ENCODE data around the gene PATE1.
"Not testable (repeated sequence)": the region's sequence is repeated elsewhere in the genome, so short reads cannot be mapped to it uniquely, and the experiment has no call there.

Gene PATE1, protein sequence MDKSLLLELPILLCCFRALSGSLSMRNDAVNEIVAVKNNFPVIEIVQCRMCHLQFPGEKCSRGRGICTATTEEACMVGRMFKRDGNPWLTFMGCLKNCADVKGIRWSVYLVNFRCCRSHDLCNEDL

DNA sequence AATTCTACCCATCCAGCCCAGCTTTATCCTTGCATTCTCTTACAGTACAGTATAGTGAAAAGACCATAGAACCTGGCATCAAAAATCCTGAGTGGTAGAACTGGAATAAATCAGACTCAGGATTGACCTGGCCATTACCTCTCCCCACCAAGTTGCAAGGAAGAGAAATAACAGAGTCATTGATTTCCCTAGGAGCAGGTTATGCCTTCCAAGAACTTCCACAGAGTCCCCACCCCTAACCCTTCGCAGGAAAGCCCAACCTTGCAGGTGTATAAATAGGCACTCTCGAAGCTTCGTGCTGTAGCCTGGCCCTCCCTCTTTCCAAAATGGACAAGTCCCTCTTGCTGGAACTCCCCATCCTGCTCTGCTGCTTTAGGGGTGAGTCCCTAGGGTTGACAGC is at the start of gene PATE1:
Gene PATE1, plus strand, starts transcription at position 301 of the 400 bp plus-strand sequence. Its CDS starts 26 bp downstream, at position 327.
- Histone ChIP-seq H3K4me3 (ENCODE audit: low read depth in 1 of 2, low read length in 2 of 2) (no peak within 1 kb of the TSS), H3K4me1 (ENCODE audit: control insufficient read depth in 1 of 2, insufficient read depth in 2 of 2, low read length in 2 of 2) (no peaks in the 10 kb centered on the region), H3K9me3 (ENCODE audit: control insufficient read depth in 1 of 2, low read length in 2 of 2) (no peaks in the 10 kb centered on the region), H3K36me3 (ENCODE audit: control insufficient read depth in 1 of 2, insufficient read depth in 2 of 2, low read length in 2 of 2) (no peaks in the 10 kb centered on the region), H3K27me3 (ENCODE audit: low read depth, low read length) (no peaks in the 10 kb centered on the region), H3K27ac (ENCODE audit: low read length) (no peak within 1 kb of the TSS)

DNA sequence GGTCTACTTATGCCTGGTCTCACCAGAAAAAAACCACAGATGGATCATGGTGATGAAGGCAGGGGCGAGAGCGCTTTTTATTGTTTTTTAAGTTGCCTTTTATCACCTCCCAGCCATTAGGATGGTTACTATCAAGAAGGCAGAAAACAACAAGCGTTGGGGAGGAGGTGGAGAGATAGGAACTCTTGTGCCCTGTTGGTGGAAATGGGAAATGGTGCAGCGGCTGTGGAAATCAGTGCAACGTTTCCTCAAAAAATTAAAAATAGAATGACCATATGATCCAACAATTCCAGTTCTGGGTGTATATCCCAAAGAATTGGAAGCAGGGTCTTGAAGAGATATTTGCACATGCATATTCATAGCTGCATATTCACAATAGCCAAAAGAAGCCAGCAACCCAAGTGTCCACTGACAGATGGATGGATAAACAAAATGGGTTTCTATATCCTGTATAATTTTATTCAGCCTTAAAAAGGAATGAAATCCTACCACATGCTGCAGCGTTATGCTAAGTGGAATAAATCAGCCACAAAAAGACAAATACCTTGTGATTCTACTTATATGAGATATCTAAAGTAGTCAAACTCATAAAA is 45.0 kb upstream of the PATE1 start:
- H3K27ac ChIP-seq (ENCODE audit: low read length), result no peak overlapping the region
- no peaks in the 10 kb centered on the region for H3K27me3 ChIP-seq (ENCODE audit: low read depth, low read length)
- no peak overlapping the region for H3K4me3 ChIP-seq (ENCODE audit: low read depth in 1 of 2, low read length in 2 of 2)
- no peaks in the 10 kb centered on the region for H3K4me1 ChIP-seq (ENCODE audit: control insufficient read depth in 1 of 2, insufficient read depth in 2 of 2, low read length in 2 of 2)
- no peaks in the 10 kb centered on the region for H3K36me3 ChIP-seq (ENCODE audit: control insufficient read depth in 1 of 2, insufficient read depth in 2 of 2, low read length in 2 of 2)
- peaks cover 0 to 1% of the 10 kb centered on the region in 2 donors for H3K9me3 ChIP-seq (ENCODE audit: control insufficient read depth in 1 of 2, low read length in 2 of 2)

DNA sequence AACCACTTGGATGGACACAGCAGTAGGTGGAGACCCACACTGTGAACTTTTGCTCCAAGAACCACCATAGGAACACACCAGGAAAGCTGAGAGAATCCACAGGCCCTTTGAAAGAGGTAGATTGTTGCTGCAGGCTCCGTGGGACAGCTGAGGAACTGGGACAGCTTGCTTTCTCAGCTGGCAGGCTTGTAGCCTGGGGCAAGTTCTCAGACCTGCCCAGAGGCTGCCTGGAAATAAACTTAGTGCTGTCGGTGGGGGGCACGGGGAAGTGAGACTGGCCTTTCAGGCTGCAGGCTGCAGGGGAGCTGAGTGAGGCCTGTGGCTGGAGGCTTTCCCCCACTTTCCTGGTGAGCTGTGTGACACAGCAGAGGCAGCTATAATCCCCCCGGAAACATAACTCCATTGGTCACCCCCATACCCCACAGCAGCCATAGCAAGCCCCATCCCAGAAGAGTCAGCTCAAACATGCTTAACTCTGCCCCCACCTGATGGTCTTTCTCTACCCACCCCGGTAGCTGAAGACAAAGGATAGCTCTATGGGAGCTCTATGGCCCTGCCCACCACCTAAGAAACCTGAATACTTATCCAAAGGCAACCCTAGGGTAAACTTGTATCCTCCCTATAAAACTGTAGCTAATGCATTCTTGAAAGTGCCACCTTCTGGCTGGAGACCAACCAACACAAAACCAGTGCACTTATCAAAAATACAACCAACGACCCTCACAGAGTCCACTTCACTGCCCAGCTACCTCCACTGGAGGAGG is 44.0 kb upstream of the PATE1 start:
- Histone ChIP-seq H3K27ac (ENCODE audit: low read length) (no peak overlapping the region), H3K4me1 (ENCODE audit: control insufficient read depth in 1 of 2, insufficient read depth in 2 of 2, low read length in 2 of 2) (no peaks in the 10 kb centered on the region), H3K27me3 (ENCODE audit: low read depth, low read length) (no peaks in the 10 kb centered on the region), H3K4me3 (ENCODE audit: low read depth in 1 of 2, low read length in 2 of 2) (no peak overlapping the region), H3K36me3 (ENCODE audit: control insufficient read depth in 1 of 2, insufficient read depth in 2 of 2, low read length in 2 of 2) (no peaks in the 10 kb centered on the region), H3K9me3 (ENCODE audit: control insufficient read depth in 1 of 2, low read length in 2 of 2) (no peaks in the 10 kb centered on the region)

DNA sequence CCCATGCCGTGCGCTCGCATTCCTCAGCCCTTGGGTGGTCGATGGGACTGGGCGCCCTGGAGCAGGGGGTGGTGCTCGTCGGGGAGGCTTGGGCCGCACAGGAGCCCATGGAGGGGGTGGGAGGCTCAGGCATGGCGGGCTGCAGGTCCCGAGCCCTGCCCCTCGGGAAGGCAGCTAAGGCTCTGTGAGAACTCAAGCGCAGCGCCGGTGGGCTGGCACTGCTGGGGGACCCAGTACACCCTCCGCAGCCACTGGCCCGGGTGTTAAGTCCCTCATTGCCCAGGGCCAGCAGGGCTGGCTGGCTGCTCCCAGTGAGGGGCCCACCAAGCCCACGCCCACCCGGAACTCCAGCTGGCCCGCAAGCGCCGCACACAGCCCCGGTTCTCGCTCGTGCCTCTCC is 41.4 kb upstream of the PATE1 start:
- H3K36me3 ChIP-seq (ENCODE audit: control insufficient read depth in 1 of 2, insufficient read depth in 2 of 2, low read length in 2 of 2); H3K27me3 ChIP-seq (ENCODE audit: low read depth, low read length); H3K4me3 ChIP-seq (ENCODE audit: low read depth in 1 of 2, low read length in 2 of 2); H3K4me1 ChIP-seq (ENCODE audit: control insufficient read depth in 1 of 2, insufficient read depth in 2 of 2, low read length in 2 of 2); H3K27ac ChIP-seq (ENCODE audit: low read length); H3K9me3 ChIP-seq (ENCODE audit: control insufficient read depth in 1 of 2, low read length in 2 of 2): not testable (repeated sequence)

DNA sequence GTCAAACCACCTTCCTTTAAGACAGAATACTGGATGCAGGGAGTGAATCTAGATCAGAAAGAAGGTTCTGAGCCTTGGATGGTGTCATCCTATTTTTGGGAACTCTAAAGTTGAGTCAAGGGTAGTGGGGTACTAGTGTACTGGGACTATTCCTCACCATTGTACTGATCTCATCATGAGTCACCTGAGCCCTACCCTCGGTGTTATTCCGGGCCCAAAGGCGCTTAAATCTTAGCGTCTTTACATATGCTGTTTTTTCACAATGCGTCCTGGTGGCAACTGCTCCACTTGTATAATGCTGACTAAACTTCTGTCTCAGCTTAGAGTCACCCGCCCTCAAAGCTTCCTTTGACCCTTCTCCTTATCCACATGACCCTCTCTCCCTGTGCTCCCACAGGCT is 25.3 kb upstream of the PATE1 start:
- no peaks in the 10 kb centered on the region for H3K27me3 ChIP-seq (ENCODE audit: low read depth, low read length)

DNA sequence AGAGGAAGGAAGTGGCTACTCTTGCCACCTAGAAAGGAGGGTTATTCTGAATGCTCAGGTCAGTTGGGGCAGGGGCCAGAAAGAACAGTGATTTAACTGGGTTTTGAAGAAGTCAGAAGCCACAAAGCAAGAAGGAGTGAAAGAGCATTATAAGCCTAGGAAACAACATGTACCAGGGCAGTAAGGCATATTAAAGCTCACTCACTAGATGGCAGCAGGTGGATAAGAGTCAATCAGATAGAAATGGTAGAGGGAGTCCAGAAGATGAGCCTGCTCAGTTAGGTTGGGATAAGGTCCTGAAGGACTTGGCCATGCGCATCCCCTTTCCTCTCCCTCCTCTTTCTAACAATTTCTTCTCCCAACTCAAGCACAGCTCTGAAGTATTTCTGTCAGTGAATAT is 22.0 kb upstream of the PATE1 start:
- Histone ChIP-seq H3K27me3 (ENCODE audit: low read depth, low read length) (no peaks in the 10 kb centered on the region), H3K9me3 (ENCODE audit: control insufficient read depth in 1 of 2, low read length in 2 of 2) (no peaks in the 10 kb centered on the region), H3K4me3 (ENCODE audit: low read depth in 1 of 2, low read length in 2 of 2) (no peak overlapping the region), H3K27ac (ENCODE audit: low read length) (no peak overlapping the region), H3K4me1 (ENCODE audit: control insufficient read depth in 1 of 2, insufficient read depth in 2 of 2, low read length in 2 of 2) (no peaks in the 10 kb centered on the region), H3K36me3 (ENCODE audit: control insufficient read depth in 1 of 2, insufficient read depth in 2 of 2, low read length in 2 of 2) (no peaks in the 10 kb centered on the region)

More for the DNA sequence above, 25.3 kb upstream of the PATE1 start:
- no peaks in the 10 kb centered on the region for H3K9me3 ChIP-seq (ENCODE audit: control insufficient read depth in 1 of 2, low read length in 2 of 2)
- H3K4me3 ChIP-seq (ENCODE audit: low read depth in 1 of 2, low read length in 2 of 2), result no peak overlapping the region
- H3K4me1 ChIP-seq (ENCODE audit: control insufficient read depth in 1 of 2, insufficient read depth in 2 of 2, low read length in 2 of 2), result no peaks in the 10 kb centered on the region
- no peak overlapping the region for H3K27ac ChIP-seq (ENCODE audit: low read length)
- H3K36me3 ChIP-seq (ENCODE audit: control insufficient read depth in 1 of 2, insufficient read depth in 2 of 2, low read length in 2 of 2), result no peaks in the 10 kb centered on the region

DNA sequence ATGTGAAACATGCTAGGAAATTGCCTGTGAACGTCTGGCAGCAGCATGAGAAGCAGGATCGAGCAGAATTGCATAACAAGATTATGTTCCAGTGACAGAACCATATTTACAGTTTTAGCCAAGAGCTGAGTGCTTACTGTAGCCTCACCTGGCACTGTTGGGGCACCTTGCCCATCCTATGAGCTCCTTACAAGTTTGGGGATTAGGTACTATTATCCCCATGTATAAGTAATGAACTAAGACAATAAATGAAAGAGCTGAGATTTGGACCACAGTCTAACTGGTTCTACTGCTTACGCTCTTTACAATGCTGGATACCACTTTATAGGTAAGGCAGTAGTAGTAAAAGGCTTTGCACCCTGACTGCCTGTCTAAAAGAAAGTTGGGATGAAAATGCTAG is 17.1 kb upstream of the PATE1 start:
- Histone ChIP-seq H3K27ac (ENCODE audit: low read length) (no peak overlapping the region), H3K4me1 (ENCODE audit: control insufficient read depth in 1 of 2, insufficient read depth in 2 of 2, low read length in 2 of 2) (no peaks in the 10 kb centered on the region), H3K9me3 (ENCODE audit: control insufficient read depth in 1 of 2, low read length in 2 of 2) (no peaks in the 10 kb centered on the region), H3K36me3 (ENCODE audit: control insufficient read depth in 1 of 2, insufficient read depth in 2 of 2, low read length in 2 of 2) (no peaks in the 10 kb centered on the region), H3K4me3 (ENCODE audit: low read depth in 1 of 2, low read length in 2 of 2) (no peak overlapping the region), H3K27me3 (ENCODE audit: low read depth, low read length) (no peaks in the 10 kb centered on the region)

DNA sequence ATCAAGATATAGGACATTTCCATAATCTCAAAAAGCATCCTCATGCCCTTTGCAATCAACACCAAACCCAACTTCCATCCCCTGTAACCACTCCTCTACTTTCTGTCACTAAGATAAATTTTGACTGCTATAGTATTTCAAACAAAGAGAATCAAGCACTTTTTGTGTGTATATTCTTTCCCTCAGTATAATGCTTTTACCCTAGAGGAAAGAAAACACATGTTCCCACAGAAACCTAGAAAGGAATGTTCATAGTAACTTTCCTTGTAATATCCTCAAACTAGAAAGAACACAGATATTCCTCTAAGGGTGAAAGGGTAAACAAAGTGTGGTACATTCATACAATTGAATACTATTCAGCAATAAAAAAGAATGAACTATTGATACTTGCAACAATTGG is 5.5 kb upstream of the PATE1 start:
- Histone ChIP-seq H3K4me1 (ENCODE audit: control insufficient read depth in 1 of 2, insufficient read depth in 2 of 2, low read length in 2 of 2) (no peaks in the 10 kb centered on the region), H3K9me3 (ENCODE audit: control insufficient read depth in 1 of 2, low read length in 2 of 2) (no peaks in the 10 kb centered on the region), H3K36me3 (ENCODE audit: control insufficient read depth in 1 of 2, insufficient read depth in 2 of 2, low read length in 2 of 2) (no peaks in the 10 kb centered on the region), H3K27ac (ENCODE audit: low read length) (no peak overlapping the region), H3K4me3 (ENCODE audit: low read depth in 1 of 2, low read length in 2 of 2) (no peak overlapping the region), H3K27me3 (ENCODE audit: low read depth, low read length) (no peaks in the 10 kb centered on the region)

DNA sequence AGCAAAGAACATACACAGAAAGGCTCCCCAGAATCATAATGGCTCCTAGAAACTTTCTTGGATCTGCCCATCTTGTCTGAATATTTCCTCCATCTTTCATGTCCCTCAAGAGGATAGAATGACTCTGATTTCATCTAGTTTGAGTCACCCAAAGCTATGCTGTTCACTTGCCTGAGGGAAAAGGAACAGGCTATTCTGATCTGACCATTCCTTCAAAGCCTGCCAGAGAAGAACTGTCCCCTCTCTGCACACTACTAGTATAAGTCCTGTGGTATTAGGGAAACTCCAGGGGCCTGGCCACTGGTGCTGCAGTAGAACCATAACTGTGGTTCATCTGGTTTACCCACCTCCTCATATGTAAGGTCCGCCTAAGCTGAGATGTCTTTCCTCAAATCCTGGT is 2.4 kb upstream of the PATE1 start:
- H3K4me1 ChIP-seq (ENCODE audit: control insufficient read depth in 1 of 2, insufficient read depth in 2 of 2, low read length in 2 of 2), result no peaks in the 10 kb centered on the region
- no peaks in the 10 kb centered on the region for H3K36me3 ChIP-seq (ENCODE audit: control insufficient read depth in 1 of 2, insufficient read depth in 2 of 2, low read length in 2 of 2)
- H3K27ac ChIP-seq (ENCODE audit: low read length), result no peak overlapping the region
- no peaks in the 10 kb centered on the region for H3K27me3 ChIP-seq (ENCODE audit: low read depth, low read length)
- no peaks in the 10 kb centered on the region for H3K9me3 ChIP-seq (ENCODE audit: control insufficient read depth in 1 of 2, low read length in 2 of 2)
- H3K4me3 ChIP-seq (ENCODE audit: low read depth in 1 of 2, low read length in 2 of 2), result no peak overlapping the region

DNA sequence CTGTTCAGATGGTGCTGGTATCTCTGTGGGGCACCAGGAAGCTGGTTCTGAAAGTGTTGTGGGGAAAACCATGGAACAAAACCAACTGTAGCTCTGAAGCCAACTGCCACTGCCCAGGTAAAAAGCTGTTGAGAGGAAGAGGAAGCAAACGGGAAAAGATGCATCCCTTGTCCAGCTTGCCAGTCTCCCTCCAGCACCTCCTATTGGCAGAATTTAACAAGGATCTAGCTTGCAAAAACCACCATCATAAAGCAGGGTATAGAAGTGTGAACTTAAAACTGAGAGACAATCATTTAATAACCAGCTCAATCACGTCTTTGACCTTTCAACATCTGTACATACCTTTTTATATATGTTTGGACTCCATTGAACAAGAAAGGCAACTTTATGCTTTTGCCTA is 4.5 kb downstream of the PATE1 start:
- Histone ChIP-seq H3K27ac (ENCODE audit: low read length) (no peak overlapping the region), H3K4me1 (ENCODE audit: control insufficient read depth in 1 of 2, insufficient read depth in 2 of 2, low read length in 2 of 2) (no peaks in the 10 kb centered on the region), H3K36me3 (ENCODE audit: control insufficient read depth in 1 of 2, insufficient read depth in 2 of 2, low read length in 2 of 2) (no peaks in the 10 kb centered on the region), H3K9me3 (ENCODE audit: control insufficient read depth in 1 of 2, low read length in 2 of 2) (no peaks in the 10 kb centered on the region), H3K4me3 (ENCODE audit: low read depth in 1 of 2, low read length in 2 of 2) (no peak overlapping the region), H3K27me3 (ENCODE audit: low read depth, low read length) (no peaks in the 10 kb centered on the region)

DNA sequence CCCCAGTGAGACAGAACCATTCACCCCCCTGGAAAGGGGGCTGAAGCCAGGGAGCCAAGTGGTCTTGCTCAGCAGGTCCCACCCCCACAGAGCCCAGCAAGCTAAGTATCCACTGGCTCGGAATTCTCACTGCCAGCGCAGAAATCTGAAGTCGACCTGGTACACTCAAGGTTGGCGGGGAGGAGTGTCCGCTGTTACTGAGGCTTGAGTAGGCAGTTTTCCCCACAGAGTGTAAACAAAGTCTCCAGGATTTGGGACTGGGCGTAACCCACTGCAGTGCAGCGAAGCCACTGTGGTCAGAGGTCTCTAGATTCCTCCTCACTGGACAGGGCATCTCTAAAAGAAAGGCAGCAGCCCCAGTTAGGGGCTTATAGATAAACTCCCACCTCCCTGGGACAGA is 10.0 kb downstream of the PATE1 start:
- no peak overlapping the region for H3K4me3 ChIP-seq (ENCODE audit: low read depth in 1 of 2, low read length in 2 of 2)
- H3K9me3 ChIP-seq (ENCODE audit: control insufficient read depth in 1 of 2, low read length in 2 of 2), result no peaks in the 10 kb centered on the region
- H3K4me1 ChIP-seq (ENCODE audit: control insufficient read depth in 1 of 2, insufficient read depth in 2 of 2, low read length in 2 of 2), result no peaks in the 10 kb centered on the region

More for the DNA sequence above, 10.0 kb downstream of the PATE1 start:
- no peaks in the 10 kb centered on the region for H3K27me3 ChIP-seq (ENCODE audit: low read depth, low read length)
- H3K27ac ChIP-seq (ENCODE audit: low read length), result no peak overlapping the region
- no peaks in the 10 kb centered on the region for H3K36me3 ChIP-seq (ENCODE audit: control insufficient read depth in 1 of 2, insufficient read depth in 2 of 2, low read length in 2 of 2)
